Stimulated activated CD8-positive, alpha-beta memory T cell treated with anti-CD3 and anti-CD28 coated beads, Interleukin-15, amount 100 ng/mL, for 4 hours (primary cell): Measurements from ENCODE around the gene RPTOR.
"Not testable (repeated sequence)": the region's sequence is repeated elsewhere in the genome, so short reads cannot be mapped to it uniquely, and the experiment has no call there.

Source experiments
- DNase-seq, 2 donors: peaks; one replicate each; pipeline ENCODE4 v3.0.0-alpha.2; 2020; ENCODE audit warnings: low read depth in 2 of 2

Gene RPTOR

DNA sequence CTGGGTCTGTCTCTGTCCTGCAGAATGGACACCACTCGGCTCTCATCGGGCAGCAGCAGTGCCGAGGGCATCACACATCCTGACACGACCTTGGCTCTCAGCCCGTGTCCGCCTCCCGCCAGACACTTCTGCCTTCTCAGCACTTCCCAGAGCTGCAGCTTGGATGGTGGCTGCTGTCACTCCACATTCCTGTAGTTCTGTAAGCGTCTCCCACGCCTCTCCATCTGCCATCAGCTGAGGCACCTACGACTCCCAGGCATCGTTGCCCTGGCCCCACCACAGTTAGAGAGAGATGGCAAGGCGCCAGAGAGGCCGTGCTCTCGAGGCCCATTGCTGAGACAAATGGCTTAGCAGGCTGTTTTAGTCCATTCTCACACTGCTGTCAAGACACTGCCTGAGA, 251.1 kb downstream of the RPTOR start:
- DNase-seq, result no peak

DNA sequence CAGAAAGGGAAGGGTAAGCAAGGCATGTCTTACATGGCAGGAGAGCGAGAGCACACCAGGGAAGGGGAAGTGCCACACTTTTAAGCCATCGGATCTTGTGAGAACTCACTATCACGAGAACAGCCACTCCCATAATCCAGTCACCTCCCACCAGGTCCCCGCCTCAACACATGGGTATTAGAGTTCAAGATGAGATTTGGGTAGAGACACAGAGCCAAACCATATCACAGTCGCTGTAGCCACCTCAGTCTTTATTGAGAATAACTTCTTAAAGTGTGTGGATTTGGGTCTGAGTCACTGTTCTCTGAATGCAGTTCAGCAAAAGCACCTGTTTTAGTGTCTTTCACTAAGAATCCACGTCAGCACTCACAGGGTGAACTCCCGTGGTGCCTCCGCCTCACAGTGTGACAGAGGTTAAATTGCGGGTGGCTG, 251.8 kb downstream of the RPTOR start:
- no peak for DNase-seq

DNA sequence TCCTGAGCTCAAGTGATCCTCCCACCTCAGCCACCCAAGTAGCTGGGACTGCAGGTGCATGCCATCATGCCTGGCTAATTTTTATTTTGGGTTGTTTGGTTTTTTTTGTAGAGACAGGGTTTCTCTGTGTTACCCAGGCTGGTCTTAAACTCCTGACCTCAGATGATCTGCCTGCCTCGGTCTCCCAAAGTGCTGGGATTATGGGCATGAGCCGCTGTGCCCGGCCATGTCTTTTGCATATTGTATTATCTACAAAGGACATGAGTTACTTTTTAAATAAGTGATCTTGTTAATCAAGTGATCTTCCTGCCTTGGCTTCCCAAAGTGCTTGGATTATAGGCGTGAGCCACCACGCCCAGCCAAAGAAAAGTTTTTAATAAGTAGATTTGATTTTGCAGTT, 252.6 kb downstream of the RPTOR start:
- DNase-seq, result not testable (repeated sequence)

DNA sequence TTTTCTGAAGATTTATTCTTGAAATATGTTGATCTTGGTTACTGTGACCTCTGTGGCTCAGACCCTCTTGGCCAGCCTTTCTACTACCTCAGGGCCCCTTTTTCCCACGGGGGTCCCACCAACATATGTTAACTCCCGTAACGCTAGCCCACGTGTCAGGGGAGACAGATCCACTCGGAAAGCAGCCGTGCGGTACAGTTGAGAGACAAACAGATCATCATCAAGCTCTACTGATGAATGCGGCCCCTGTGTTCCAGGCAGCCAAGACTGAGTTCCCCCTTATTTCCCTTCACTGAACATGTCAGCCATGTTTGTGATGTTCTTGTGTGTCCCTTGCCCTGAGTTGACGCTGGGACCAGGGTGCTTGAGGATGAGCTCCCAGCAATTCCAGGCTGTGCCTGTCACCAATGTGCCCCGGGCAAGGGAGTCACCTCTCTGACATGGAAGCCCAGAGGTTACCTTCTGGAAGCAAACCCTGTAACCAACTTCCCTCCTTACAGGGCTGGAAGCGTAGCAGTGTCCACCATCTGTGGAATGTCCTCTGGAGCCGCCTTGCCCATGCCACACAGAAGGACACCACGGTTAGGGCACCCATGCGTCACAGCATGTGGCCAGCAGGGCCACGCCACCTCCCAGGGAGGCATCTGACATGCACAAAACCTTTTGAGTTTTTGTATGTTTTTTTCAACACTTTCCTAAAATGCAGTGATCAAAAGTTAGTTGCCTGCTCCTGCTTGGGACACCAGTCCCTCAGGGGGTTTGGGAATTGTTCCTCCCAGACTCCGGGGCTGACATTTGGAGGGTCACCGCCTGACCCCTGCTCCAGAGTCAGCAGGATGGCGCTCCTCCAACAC, 253.3 kb downstream of the RPTOR start:
- no peak for DNase-seq

DNA sequence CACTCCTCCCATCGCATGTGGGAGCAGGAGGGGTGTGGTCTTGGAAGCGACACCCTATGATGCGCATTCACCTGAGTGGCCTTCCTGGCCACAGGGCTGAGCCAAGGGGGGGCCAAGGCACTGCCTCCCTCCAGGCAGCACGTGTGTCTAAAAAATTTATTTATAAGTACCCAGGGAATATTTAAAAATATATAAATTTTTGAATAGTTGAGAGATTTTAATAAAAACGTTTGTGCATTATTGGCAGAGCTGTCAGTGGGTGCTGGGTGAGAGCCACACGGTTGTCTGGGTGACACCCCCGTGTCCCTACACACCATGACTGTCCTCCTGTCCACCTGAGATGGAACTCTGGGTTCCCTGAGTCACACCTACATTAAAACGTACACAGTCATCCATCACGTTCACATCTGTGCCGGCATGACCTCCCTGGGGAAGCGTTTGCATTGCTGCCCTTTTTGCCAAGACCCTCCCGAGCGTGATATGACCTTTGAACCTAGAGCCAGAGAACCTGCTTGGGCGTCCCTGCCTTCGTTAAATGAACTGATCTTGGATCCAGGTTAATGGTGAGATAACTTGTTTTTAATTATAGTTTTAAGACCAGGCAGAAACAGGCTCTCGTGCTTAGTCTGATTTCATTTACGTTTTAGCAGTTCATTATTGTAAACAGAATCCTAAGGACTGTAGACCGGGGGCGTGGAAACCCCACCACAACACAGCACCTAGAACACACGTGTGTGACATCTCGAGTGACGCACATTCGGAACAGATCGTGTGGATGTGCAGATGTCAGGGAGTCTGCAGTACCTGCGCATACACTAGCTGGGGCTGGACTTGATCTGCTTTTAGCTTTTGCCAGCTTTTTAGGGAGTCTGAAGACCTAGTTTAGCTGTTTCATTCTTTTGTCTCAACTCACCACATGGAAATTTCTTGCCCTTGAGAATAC, 254.2 kb downstream of the RPTOR start:
- DNase-seq, result no peak

DNA sequence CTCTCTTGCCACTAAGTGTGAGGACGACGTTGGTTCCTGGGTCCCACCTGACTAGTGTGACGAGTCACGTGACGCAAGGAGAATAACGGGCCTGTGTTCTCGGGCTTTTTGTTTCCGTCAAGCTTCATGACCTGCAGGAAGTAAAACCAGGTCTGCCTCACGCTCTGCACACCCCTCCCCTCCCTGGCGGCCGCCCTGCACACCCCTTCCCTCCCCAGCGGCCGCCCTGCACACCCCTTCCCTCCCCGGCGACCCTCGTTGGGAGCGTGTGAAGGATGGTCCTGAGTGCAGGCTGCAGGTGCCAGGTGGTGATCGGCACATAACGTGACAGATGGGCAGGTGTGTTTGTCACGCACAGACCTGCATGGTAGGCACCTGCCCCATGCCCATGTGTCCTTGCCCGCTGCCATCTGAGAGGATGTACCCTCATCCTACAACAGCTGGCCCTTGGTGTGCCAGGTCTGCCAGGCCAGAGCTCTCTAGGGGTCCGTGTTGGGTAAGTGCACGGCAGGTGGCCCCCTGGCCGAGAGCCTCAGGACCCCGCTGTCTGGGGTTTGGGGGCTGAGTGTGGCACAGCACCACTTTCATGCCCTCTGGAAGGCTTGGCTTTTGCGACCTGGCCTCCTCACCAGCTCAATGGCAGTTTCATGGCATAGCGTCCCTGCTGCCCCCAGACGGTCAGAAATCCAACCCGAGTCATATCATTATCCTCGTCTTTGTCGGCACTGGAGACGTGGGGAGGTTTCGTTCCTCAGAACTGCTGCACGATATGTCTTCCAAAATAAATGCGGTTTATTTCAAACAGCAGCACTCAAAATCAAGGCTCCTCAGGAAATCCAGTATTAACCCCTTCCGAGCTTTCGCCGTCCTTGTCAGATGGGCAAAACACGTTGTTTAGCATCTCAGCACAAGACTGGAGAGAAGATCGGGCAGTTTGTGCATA, 255.2 kb downstream of the RPTOR start:
- no peak for DNase-seq

DNA sequence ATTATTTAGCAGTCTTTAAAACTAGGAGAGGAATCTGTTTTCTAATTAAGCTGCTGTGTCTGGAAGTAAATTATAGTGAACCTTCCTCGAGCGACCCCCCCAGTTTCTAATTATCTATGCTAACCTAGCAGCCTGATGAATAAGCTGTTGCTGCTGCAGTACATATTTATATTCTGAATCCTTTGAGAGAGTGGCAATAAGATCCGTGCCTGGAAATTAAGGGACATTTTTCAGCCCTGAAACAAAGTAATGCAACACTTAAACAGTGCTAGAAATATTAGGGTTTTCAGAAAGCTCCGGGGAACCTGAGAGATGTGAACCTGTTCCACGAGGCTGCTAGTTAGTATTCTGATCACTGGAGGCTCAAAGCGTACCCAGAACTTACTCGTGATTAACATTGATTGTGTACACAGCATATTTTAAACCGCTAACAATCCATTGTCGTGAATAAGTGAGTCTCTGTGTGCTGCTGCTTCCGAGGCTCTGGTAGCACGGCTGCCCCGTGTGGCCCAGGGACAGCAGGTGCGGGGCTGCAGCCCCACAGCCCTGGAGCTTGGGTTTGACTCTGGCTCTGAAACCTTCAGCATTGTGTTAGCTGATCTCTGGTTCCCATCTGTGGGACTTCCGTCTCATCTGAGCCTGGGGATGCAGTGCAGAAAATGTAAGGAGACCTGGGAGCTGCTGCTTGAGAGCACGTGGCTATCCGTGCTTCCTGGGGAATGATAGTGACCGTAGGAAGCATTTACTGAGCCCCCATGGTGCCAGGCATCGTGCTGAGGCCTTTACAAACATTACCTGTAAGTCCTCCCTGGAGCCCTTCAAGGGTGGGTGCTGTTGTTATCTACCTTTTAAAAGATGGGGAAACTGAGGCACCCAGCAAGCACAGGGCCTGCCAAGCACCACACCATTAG, 256.1 kb downstream of the RPTOR start:
- no peak for DNase-seq

DNA sequence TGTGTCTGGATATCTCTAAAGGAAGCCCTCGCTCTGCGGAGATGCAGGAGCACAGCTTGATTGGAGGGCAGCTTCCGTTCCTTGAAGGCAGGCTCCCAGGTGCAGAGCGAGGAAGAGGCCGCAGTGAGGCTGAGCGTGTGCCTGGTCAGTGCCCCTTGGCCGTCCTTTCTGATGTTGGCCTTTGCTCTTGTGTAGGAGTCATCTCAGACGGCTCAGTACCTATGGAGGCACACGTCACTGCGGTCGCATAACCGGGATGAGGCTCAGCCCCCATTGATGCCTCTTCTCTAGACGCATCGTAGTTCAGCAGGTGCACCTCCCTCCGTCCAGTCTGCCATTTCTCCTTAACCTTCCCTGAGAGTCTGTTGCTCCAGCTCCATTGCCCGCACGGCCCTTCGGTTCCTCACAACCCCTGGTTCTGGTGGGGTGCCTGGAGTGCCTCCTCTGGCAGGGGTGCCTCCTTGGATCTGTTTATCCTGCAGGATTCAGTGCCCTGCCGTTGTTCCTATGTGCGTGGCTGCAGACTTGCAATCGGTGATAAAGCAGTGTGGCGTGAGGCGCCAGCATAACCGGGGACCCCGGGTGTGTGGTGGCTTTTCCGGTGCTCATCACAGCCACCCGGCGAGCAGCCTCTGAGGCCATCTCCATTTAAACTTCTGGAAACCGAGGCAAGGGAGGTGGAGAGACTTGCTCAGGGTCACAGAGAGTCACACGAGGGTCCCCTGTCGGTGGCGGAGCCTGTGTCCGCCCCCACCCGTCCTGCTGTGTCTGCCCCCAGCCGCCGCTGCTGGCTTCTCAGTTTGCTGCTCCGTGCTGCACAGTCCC, 258.2 kb downstream of the RPTOR start:
- no peak for DNase-seq

DNA sequence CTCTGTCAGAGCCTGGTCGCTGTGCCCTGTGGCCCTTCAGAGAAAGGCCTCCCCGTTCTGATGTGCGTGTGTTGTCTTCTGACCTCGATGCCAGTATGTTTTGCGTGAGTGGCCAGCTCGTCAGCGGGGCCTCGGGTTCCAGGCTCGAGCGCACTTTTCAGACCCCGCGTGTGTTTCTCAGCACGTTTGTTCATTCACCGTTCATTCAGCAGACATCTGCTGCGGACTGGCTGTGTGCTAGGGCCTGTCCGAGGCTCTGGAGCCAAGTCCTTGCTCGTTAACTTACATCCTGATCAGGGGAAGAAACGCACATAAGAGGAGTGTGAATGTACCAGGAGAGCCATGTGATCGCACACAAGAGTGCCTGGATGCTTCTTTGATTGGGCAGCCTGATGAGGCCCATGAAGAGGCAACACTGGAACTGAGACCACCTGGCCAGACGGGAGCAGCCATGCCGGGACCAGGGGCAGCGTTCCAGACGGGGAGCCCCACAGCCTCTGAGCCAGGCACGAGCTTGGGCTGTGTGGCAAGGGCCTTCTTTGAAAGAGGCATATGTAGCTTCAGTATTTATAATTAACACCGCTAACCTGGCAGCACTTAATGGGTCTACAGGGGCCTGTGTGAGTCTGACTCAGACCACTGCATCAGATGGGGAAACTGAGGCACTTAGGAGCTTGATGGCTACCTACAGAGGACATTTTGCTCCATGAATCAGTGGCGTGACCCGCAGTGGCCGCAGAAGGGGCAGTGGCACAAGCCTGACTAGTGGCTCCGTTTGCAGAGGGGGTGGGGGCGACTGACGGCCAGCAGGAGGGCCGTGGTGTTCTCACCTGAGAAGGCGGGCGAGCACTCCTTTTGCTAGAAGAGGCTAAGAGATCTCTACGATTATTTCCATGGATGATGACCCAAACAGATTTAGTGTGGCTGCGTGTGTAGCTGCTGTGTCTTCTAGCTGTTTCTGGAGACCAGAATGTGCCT, 259.1 kb downstream of the RPTOR start:
- no peak for DNase-seq

DNA sequence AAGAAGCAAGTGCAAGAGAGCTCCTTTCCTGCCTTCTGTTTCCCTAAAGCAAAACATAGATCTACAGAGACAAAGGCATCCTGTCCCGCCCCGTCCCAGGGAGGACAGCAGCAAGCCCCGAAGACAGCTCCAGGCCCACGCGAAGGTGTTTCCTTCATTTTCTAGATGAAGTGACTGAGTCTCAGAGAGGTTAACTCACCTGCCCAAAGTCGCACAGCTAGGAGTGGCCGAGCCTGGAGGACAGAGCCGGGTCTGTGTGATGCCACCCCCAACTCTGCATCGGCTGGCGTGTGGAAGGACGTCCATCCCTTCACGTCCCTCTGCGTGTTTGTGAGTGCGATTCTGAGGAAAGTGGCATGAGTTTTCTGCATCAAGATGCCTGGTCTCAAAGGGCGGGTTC, 259.8 kb downstream of the RPTOR start:
- no peak for DNase-seq

DNA sequence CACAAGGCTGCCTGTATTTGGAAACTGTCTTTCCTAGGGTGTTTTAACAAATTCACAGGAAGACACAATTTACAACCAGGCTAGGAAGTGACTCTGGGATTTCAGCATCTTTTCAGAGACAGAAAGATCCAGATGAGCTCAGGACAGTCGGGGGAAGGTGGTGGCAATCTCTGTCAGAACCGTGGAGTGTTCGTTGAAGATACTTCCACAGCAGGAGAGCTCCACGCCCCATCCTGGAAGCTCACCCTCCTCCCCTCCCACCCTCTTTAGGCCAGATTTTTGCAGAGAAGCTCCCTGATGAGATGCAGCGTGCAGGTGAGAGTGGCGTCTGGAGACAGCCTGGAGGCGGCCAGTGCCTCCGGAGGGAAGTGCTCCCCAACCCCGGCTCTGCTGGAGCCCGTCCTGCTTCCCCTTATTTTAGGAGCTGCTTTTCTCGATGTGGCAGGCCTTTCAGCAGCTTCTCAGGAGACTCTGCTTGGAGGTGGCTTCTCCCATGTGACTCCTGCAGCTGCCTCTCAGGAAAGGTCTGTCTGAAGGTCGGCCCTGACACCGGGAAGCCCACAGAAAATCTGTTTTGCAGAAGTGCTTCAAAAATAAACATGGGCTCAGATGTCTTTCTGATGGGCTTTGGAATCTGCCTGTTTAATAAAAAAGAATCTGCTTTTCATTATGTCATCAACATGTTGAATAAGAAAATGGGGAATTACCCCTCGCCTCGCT, 260.6 kb downstream of the RPTOR start:
- no peak for DNase-seq

DNA sequence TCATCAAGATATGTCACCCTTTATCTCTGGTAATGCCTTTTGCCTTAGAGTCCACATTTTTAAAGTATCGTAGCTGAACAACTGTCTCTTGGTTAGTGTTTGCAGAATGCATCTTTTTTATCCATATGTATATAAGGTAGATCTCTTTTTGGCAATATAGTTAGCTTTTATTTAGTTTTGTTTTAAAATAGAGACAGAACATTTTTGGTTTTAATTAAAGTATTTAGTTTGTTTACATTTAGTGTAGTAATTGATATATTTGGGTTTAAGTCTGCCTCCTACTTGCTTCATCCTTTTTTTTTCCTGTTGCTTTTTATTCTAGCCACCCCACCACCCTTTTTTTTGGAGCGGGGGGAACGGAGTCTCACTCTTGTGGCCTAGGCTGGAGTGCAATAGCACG, 262.4 kb downstream of the RPTOR start:
- DNase-seq, result no peak

DNA sequence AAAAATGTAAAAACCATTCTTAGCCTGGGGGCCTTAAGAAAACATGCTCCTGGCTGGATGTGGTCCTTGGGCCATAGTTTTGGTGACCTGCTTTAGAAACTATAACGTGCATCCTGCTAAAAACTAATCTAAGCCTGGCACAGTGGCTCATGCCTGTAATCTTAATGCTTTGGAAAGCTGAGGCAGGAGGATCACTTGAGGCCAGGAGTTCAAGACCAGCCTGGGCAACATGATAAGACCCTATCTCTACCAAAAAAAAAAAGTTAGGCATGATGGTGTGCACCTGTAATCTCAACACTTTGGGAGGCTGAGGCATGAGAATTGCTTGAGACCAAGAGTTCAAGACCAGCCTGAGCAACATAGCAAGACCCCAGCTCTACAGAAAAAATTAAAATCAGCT, 263.2 kb downstream of the RPTOR start:
- no peak for DNase-seq

DNA sequence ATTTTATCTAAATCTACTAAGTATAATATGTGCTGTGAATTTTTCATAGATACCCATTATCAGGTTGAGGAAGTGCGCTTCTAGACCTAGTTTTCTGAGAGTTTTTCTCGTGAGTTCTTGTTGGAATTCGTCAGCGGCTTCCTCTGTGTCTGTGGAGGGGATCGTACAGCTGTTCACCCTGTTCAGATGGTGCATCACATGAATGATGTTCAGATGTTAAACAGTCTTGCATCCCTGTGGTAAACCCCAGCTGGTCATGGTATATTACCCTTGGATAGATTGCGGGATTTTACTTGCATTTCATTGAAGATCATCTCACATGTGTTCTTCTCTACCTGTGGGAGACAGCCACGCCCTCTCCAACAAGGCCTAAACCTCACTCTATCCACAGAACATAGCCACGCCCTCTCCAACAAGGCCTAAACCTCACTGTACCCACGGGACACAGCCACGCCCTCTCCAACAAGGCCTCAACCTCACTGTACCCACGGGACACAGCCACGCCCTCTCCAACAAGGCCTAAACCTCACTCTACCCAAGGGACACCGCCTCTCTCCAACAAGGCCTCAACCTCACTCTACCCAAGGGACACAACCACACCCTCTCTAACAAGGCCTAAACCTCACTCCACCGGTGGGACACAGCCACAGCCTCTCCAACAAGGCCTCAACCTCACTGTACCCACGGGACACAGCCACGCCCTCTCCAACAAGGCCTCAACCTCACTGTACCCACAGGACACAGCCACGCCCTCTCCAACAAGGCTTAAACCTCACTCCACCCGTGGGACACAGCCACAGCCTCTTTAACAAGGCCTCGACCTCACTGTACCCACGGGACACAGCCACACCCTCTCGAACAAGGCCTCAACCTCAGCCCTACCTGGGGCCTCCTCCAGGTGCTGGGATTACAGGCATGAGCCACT, 266.8 kb downstream of the RPTOR start:
- DNase-seq, result no peak

DNA sequence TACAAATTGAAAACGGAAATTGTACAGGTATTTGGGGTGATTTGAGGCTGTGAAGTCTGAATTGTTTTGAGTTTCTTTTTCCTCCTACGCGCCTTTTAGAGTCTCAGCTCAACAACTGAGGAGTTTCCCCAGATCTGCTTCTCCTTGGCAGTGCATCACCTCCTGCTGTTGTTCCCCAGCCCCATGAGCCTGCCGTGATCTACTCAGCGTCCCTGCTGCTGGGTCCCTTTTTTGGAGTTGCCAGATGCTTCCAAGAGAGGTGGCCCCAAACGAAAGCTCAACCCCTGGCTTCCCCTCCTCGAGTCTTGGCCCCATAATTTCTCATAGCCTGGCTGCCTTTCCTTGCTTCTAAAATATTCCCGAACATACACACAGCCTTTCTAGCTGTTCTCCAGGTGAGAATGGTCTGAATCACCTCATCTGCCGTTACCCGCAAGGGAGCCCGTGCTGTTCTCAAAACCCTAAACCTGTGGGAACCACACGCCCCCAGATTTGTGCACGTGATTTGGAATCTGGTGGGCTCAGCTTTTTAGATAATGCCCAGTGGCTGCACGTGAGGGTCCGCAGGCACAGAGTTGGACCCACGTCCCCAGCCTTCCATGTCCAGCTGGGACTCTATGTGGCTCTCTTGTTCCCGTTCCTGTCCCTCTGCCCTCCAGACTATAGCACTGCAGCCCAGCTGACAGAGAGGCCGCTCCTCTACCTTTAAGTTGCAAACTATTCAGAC, 267.9 kb downstream of the RPTOR start:
- DNase-seq, result no peak

DNA sequence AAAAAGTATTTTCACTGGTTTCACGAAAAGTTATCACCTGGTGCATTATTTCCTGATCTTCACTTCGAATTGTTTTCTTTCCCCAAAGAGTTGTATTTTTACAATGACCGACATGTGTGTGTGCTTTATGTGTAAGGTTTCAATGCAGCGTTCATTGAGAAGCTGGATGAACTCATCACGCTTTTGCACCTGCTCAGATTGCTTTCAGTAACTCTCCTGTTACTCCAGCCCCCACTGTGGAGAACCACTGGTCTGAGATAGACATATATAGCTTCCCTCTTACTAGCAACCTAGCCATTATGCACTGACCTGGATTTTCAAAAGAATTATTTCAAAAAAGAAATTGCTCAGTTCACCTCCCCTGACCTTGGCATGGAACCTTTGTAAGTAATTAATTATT, 268.7 kb downstream of the RPTOR start:
- DNase-seq, result no peak
